ENCODE data around the gene PPP1R37.
A peak's percentile ranks its signal among the peaks of the same experiment; 100 is the strongest.

Gene PPP1R37, protein sequence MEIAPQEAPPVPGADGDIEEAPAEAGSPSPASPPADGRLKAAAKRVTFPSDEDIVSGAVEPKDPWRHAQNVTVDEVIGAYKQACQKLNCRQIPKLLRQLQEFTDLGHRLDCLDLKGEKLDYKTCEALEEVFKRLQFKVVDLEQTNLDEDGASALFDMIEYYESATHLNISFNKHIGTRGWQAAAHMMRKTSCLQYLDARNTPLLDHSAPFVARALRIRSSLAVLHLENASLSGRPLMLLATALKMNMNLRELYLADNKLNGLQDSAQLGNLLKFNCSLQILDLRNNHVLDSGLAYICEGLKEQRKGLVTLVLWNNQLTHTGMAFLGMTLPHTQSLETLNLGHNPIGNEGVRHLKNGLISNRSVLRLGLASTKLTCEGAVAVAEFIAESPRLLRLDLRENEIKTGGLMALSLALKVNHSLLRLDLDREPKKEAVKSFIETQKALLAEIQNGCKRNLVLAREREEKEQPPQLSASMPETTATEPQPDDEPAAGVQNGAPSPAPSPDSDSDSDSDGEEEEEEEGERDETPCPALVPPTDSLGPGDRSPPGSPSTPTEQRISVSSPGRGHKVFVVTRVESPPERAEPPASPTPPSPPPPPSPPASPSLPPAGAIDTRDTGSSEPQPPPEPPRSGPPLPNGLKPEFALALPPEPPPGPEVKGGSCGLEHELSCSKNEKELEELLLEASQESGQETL

DNA sequence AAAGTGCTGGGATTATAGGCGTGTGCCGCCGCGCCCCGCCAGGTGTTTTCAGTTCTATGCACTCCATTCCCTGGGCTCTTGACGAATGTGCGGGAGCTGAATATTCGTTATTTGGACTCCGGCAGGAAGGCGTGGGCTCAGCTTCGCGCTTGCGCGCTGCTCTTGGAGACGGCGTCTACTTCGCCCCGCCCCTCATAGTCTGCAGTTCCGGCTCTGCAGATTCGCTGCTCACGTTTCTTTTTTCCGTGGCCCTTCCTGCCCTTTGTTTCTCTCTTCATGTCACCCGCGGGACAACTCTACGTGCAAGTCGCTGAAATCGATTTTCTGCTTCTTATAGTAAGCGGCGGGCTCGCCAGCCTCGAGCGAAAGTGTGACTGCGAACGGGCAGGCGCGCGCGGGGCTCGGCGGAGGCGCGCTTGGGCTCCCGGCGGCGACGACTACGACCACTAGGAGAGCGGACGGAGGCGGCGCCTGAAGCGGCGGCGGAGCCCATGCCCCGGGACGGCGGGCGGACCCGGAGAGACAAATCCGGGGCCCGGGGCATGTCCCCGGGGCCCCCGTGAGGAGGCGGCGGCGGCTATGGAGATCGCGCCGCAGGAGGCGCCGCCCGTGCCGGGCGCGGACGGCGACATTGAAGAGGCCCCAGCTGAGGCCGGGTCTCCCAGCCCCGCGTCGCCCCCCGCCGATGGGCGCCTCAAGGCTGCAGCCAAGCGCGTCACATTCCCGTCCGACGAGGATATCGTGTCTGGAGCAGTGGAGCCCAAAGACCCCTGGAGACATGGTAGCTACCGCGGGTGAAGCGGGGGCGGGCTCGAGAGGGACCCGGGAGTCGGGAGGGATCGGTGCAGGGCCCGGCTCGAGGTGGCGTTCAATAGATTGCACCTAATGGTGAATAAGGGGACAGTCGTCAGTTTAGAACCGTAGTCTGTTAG lies at the start of gene PPP1R37:
Gene PPP1R37, plus strand, starts transcription at position 433 of the 932 bp plus-strand sequence. Its CDS starts 147 bp downstream, at position 580.
- DNase-seq (ENCODE audit: low spot score) = peak; percentile 98

DNA sequence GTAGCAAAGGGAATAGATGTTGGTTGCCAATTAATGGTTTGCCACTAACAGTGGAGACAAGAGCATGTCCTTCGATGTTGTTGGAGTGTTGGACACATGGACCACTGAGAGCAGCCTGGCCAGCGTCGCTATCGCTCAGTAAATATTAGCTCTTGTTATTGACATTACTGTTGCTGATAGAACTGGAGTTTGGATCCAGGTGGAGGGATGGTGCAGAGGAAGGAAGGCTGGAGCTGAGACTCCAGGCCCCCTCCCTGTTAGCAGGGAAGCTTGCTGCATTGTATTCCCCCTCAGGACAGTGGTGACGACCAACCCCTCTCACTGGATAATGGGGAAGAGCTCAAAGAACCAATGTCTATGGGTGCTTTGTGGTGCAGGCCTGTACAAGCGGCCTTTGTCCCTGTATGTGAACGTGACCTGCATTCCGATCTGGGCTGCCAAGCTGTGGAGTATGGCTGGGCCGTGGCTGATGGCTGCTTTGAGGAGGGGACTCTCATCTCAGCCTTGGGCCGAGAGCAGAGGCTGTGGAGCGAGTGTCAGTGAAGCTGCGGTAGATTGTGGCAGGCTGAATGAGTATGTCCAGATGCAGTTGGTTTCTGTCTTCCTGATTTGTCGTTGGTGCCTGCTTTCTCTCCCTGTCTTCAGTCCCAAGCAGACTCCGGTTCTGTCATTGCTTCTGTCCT lies 47.2 kb upstream of the PPP1R37 start:
- DNase-seq (ENCODE audit: low spot score) = peak; percentile 66

DNA sequence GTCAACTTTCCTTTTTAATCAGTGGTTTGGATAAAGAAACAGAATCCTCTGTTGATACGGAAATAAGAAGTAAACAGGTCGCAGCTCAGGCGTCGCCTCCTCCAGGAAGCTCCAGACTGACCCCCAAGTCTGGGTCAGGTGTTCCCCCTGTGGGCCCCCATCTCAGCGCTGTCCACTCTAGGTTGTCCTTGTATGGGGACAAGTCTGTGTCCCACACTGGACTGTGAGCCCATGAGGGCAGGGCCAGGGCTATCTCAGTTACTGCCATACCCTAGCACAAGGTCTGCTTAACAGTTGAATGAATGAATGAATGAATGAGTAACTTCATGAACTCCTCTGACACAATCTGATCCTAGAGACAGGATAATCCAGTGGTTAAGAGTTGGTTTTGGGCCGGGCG lies 46.6 kb upstream of the PPP1R37 start:
- DNase-seq (ENCODE audit: low spot score) = no peak

DNA sequence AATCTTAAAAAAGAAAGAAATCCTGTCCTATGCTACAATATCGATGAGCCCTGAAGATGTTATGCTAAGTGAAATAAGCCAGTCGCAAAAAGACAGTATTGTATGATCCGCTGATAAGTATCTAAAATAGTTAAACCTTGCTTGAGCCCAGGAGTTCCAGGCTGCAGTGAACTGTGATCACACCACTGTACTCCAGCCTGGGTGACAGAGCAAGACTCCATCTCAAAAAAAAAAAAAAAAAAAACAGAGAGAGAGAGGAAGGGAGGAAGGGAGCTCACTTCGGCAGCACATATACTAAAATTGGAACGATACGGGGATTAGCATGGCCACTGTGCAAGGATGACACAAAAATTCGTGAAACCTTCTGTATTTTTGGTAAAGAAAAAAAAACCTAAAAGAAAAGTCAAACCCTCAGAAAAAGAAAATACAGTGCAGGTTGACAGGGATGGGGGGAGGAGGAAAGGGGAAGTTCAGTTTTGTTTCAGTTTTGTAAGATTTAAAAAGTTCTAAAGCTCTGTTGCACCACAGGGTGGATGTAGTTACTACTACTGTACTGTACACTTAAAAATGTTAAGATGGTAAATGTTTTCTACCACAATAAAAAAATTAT lies 45.7 kb upstream of the PPP1R37 start:
- DNase-seq (ENCODE audit: low spot score) = no peak

DNA sequence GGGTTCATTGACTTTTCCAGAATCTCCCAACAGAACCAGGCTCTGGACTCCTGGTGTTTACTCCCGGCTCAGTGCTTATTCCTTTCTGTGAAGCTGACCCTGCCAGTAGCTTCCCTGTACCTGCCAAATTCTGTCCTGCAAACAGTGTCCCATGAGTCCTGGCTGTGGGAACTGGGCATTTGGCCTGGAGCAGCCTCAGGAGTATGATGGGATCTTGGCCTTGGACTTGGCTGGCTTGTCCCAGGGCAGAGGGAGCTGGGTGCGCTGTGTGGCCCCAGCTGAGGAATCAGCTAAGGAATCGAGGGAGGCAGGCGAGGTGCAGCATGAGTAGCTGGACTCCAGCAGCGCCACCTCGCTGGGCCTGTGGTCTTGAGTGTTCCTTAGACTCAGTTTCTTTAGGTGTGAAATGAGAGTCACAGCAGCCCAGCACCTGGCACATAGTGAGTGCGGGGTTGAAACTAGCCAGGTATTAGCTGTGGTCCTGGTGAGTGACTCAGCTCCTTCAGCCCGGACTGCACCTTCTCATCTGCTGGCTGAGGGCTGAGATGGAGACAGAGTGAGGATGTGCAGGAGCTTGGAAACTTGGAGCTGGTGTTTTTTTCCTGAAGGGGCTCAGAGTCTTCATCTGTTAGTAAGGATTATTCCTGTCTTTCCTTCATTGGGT lies 43.8 kb upstream of the PPP1R37 start:
- no peak for DNase-seq (ENCODE audit: low spot score)

DNA sequence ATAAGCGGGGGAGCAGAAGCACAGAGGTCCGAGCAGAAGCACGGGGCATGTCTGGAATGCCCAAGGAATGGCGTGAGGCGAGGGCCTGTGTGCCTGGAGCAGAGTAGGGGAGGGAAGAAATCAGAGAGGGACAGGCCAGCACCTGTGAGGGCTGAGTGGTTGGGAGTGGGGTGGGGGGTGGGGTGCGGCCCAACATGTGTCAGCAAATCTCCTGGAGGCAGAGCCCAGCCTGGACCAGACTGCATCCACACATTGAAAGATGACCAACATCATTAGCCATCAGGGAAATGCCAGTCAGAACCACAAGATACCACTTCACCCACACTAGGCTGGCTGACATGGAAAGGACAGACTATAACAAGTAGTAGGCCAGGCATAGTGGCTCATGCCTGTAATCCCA lies 42.9 kb upstream of the PPP1R37 start:
- DNase-seq (ENCODE audit: low spot score) = no peak

DNA sequence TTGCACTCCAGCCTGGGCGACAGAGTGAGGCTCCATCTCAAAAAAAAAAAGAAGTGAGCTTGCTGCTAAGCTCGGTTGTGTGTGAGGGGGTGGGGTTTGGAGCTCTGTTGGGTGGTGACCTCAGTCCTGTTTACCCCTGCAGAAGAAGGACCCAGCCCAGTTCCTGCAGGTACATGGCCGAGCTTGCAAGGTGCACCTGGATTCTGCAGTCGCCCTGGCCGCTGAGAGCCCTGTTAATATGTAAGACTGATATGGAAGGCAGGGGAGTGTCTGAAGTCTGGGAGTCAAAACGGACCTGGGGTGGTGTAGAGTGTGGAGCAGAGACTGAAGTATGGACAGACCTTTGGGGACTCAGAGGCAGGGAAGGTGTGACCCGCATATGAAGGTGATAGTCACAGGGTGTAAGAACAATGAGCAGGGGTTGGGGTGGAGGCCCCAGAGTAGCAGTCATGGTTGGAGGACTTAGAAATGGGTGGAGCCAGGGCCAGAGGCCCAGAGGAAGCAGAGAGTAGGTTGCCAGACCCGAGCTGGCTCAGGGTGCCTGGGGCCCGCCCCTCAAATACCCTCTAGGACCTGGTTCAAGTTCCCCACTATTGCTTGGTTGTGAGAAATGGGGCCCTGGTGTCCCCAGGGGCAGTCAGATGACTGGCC lies 40.9 kb upstream of the PPP1R37 start:
- no peak for DNase-seq (ENCODE audit: low spot score)

DNA sequence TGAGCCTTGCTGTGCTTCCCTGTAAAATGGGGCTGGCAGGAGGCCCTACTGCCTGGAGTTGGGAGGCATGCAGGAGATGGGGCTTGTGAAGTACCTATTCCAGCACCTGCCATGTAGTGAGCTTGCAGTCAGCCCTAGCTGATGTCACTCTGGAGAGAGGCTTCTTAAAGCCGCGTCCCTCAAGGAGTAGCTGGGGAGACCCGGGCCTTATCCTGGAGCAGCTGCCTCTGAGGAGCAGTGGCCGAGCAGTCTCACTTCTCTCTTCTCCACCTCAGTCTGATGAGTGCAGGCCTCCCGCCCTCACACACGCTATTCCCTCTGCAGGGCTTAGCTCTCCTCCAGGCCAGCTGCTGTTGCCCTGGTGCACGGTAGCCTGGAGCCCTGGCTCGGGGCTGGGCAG lies 36.1 kb upstream of the PPP1R37 start:
- no peak for DNase-seq (ENCODE audit: low spot score)

DNA sequence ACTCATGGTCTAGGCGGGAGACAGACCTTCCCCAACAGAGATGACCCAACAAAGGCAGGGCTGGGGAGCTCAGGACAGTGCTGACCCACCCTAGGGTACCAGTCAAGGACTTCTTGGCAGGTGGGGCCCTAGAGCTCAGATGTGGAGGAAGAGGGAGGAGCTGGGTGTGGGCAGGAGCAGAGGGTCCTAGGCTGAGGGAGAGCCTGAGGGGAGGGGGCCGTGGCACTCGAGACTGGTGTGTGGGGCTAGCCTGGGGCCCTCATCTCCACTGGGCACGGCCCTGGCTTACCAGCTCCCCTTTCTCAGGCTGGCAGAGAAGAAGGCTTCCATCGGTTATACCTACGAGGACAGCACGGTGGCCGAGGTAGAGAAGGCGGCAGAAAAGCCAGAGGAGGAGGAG lies 35.5 kb upstream of the PPP1R37 start:
- no peak for DNase-seq (ENCODE audit: low spot score)

DNA sequence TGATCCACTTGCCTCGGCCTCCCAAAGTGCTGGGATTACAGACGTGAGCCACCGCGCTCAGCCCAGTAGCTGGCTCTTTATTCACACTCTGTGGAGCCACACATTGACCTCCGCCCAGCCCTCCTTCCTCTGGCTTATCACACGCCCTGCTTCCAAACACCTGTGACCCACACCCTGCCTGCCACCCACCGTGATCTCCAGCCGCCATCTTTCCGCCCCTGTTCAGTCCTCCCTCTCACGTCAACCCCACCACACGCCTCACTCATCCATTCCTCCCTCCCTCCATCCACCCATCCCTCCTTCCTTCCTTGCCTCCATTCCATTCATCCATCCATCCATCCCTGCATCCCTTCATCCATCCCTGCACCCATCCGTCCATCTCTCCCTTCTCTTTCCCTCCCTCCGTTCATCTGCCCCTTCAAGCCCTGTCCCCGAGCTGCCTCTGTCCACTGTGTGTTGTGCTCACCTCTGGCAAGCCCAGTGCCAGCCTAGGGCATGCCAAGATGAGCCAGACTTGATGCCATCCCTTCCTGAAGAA lies 34.3 kb upstream of the PPP1R37 start:
- DNase-seq (ENCODE audit: low spot score) = no peak

DNA sequence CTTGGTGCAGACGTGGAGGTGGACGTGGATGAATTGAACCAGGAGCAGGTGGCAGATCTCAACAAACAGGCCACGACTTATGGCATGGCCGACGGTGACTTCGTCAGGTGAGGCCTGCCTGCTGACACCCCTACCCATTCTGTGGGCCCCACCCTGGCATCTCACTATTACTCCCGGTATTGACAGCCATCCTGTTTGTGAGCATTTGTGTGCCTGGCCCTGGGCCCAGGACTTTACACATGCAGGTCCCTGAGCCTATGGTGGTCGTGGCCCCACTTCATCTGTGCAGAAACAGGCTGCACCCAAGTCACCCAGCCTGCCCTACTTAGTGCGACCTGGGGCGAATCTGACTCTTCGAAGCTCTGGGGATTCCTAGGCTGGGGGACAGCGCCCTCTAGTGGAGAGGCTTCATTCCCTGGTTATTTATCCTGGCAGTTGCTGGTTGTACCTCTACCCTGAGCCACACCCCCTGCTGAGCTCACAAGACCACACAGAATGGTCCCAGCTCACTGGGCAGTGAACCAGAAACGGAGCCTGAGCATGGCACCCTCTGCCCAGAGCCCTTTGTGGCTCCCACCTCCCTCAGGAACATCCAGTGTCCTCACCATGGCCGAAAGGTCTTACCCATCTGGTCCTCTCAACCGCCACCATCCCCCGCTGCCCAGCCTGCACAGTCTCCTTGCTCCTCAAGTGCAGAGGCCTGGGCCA lies 33.6 kb upstream of the PPP1R37 start:
- DNase-seq (ENCODE audit: low spot score) = peak; percentile 93

DNA sequence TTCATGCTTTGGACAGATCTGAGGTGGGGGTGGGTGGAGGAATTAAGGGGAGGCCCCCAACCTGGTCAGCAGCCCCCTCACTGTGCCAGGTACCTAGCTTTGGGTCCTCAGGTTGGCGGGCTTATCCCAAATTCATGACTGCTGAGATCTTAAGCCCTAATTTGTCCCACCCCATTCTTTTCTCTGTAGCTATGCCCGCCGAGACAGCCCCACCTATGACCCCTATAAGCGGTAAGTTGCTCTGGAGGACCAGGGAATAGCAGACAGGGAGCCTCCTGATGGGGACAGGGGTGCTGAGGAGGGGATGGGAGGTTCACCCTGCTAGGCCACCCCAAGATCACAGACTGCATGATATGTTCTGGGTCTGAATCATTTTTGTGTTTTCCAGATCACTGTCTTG lies 31.0 kb upstream of the PPP1R37 start:
- DNase-seq (ENCODE audit: low spot score) = no peak

DNA sequence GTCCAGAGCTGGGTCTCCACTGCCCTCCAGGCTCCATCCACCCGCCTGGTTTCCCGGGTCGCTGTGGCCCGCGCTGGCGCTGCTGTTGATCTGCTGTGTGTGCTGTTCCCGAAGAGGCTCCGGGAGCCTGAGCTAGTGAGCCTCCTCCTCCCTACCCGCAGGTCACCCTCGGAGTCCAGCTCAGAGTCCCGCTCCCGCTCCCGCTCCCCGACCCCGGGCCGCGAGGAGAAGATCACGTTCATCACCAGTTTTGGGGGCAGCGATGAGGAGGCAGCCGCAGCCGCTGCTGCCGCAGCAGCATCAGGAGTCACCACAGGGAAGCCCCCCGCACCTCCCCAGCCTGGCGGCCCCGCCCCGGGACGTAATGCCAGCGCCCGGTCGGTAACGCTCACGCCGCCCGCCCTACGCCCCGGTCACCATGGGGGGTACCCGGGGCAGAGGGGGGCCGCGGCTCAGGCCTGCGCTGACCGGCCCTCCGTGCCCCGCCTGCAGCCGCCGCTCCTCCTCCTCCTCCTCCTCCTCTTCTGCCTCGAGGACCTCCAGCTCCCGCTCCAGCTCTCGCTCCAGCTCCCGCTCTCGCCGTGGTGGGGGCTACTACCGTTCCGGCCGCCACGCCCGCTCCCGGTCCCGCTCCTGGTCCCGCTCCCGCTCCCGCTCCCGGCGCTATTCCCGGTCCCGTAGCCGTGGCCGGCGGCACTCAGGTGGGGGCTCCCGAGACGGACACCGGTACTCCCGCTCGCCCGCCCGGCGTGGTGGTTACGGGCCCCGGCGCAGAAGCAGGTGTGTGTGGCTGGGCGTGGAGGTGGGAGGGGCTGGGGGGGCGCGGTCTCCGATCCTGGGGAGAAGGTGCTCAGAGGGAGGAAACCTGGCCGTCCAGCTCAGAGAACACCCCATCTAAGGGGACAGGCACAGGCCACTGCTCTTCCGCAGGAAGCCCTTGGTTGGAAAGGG lies 28.9 kb upstream of the PPP1R37 start:
- DNase-seq (ENCODE audit: low spot score) = no peak

DNA sequence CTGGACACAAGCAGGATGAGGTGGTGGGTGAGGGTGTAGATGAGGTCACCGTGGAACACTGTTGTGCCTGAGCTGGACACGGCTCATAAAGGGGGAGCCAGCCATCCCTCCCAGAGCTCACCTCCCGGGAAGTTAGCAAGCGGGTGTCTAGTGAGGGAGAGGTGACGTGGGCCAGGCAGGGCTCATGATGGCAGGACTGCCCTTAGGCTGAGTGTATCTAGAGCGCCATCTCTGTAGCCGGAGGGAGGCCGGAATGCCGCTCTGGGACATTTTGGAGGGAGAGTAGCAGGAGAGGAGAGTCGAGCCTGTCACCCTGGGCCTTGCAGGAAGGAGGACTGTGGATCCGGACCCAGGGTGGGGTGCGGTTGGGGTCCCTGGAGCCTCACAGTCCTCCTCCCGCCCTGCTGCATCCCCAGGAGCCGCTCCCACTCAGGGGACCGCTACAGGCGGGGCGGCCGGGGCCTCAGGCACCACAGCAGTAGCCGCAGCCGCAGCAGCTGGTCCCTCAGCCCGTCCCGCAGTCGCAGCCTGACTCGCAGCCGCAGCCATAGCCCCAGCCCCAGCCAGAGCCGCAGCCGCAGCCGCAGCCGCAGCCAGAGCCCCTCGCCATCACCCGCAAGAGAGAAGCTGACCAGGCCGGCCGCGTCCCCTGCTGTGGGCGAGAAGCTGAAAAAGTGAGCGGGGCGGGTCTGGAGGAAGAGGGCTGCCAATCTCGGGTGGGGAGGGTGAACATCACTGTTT lies 25.9 kb upstream of the PPP1R37 start:
- no peak for DNase-seq (ENCODE audit: low spot score)

DNA sequence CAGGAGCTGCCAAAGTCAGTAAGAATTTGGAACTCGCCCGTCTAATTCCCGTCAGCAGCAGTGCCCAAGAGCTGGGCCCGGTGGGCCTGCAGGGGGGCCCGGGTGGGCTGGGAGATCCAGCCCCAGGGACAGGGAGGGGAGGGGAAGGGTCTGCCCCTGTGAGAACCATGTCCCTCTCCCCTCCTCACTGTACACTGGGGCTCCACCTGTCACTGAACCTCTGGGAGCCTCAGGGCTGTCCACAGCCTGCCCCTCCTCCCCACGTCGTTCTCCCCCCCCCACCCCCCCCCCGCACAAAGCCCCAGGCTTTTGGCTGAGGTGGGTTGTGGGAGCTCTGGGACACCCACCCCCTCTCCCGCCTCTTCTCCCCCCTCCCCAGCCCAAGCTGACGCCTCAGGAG lies 24.9 kb upstream of the PPP1R37 start:
- no peak for DNase-seq (ENCODE audit: low spot score)

DNA sequence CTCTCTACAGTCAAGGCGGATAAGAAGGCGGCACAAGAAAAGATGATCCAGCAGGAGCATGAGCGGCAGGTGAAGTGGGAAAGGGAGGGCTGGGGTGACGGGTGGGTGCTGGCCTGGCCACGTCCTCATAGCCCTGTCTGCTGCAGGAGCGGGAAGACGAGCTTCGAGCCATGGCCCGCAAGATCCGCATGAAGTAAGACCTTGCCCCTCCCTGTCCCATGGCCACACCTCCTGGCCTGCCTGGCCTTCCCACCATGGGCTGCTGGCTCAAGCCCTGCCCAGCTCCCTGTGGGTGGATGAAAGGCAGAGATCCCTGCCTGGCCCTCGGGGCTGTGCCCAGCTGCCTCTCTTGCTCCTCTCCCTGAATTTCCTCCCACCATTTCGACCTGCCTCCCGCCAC lies 23.9 kb upstream of the PPP1R37 start:
- peak; percentile 66 for DNase-seq (ENCODE audit: low spot score)

DNA sequence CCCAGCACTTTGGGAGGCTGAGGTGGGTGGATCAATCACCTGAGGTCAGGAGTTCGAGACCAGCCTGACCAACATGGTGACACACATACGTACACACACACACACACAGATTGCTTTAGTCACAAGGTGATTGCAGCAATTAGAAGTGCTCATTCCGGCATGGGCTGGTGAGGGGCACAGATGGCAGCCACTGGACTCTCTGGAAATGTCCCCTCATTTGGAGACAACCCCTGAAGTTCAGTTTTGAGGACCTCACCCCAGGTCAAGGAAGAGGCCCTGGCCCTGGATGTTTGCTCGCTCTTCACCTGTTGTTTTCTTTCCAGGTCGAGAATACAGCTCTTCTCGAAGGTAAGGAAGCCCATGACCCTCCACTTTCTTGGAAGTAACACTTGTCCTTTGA lies 22.8 kb upstream of the PPP1R37 start:
- DNase-seq (ENCODE audit: low spot score) = no peak

All from HuH-7.5 (cell line).